ENCODE results near the gene LMCD1.

GRCh38 chr3:8482960-8483665, 18.5 kb upstream of the LMCD1 start:
- TF ChIP-seq EZH2 (IDR thresholded peaks at IDR 0.05; ENCODE audit: borderline replicate concordance, low read depth, low read length, severe bottlenecking) (no peak), CTCF (IDR thresholded peaks at IDR 0.05; ENCODE audit: borderline replicate concordance, extremely low read depth, low read length, poor library complexity, severe bottlenecking) (no peak)
